ENCODE measurements around the gene S100A2. TPM values are rescaled to one million over a fixed set of nuclear protein-coding genes. Genes with fewer than 3 reads are reported as not detected.

S100A2 gene
- total and polyA plus RNA-seq, 2 of the 13 experiments (the other 11 are each of a cell fraction or from before 2014, with no cell fraction given), result 1.2 TPM

GRCh38 chr1:153566414-153567371 lies 1.0 kb upstream of the S100A2 start (continued):
- no peak for TF ChIP-seq ZNF513 (CRISPR knock-in tag; conservative IDR thresholded peaks at IDR 0.05)
- peak; percentile 97 for TF ChIP-seq ATF3 (CRISPR knock-in tag; IDR thresholded peaks at IDR 0.05)
- TF ChIP-seq KDM3A (CRISPR knock-in tag; IDR thresholded peaks at IDR 0.05; ENCODE audit: low read depth), result no peak
- no peak for TF ChIP-seq KDM1A (CRISPR knock-in tag; IDR thresholded peaks at IDR 0.05)
- peak; percentile 41; the same call in 1 of the 2 replicates for TF ChIP-seq MYC (CRISPR knock-in tag; IDR thresholded peaks at IDR 0.05; ENCODE audit: borderline replicate concordance)
- no peak for TF ChIP-seq ZNF841 (CRISPR knock-in tag; IDR thresholded peaks at IDR 0.05; ENCODE audit: borderline replicate concordance)
- TF ChIP-seq ZNF629 (CRISPR knock-in tag; conservative IDR thresholded peaks at IDR 0.05), result no peak
- no peak for TF ChIP-seq ZNF775 (CRISPR knock-in tag; IDR thresholded peaks at IDR 0.05; ENCODE audit: borderline replicate concordance)
- 0 out of 2 replicates have a peak, but pooled peaks have one; percentile 25 for TF ChIP-seq ZSCAN9 (CRISPR knock-in tag; IDR thresholded peaks at IDR 0.05; ENCODE audit: borderline replicate concordance)
- TF ChIP-seq GLI4 (CRISPR knock-in tag; IDR thresholded peaks at IDR 0.05; ENCODE audit: borderline replicate concordance), result no peak
- TF ChIP-seq HIC2 (CRISPR knock-in tag; IDR thresholded peaks at IDR 0.05; ENCODE audit: low read depth), result peak; percentile 94
- TF ChIP-seq E2F5 (CRISPR knock-in tag; conservative IDR thresholded peaks at IDR 0.05), result no peak
- no peak for TF ChIP-seq TRAFD1 (CRISPR knock-in tag; IDR thresholded peaks at IDR 0.05; ENCODE audit: borderline replicate concordance)
- no peak for TF ChIP-seq GTF2F1 (IDR thresholded peaks at IDR 0.05; ENCODE audit: low read length)
- no peak for TF ChIP-seq FOXO4 (CRISPR knock-in tag; conservative IDR thresholded peaks at IDR 0.05)
- no peak for TF ChIP-seq RFXAP (CRISPR knock-in tag; IDR thresholded peaks at IDR 0.05; ENCODE audit: borderline replicate concordance)
- no peak for TF ChIP-seq ATF5 (CRISPR knock-in tag; IDR thresholded peaks at IDR 0.05; ENCODE audit: low read depth)

All from HepG2 (cell line).